ENCODE data around the gene SLC6A7.
A peak's percentile ranks its signal among the peaks of the same experiment; 100 is the strongest.
"Not testable (repeated sequence)": the region's sequence is repeated elsewhere in the genome, so short reads cannot be mapped to it uniquely, and the experiment has no call there.

The SLC6A7 gene

GRCh38 chr5:150217873-150218692 is 28.2 kb downstream of the SLC6A7 start:
- peak; percentile 54 for DNase-seq (ENCODE audit: low read depth)

GRCh38 chr5:150218693-150219035 is 28.8 kb downstream of the SLC6A7 start:
- DNase-seq (ENCODE audit: low read depth), result no peak

GRCh38 chr5:150219142-150219541 is 29.3 kb downstream of the SLC6A7 start:
- no peak for DNase-seq (ENCODE audit: low read depth)

DNA sequence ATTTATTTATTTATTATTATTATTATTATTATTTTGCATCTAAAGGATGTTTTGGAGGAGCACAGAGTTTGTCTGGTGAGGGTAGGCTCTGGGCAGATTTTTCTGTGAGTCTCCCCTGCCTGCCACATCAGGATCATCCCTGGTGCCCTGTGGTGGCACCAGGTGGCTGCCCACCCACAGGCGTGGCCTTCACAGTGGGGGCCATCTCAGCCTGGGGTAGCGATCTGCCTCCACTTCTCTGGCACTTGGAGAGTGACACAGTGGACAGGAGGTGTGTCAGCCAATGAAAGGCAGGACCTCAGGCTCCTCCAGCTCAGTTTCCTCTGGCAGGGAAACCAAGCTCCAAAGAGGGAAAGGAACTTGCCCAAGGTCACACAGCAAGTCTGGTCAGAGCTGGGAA is 30.0 kb downstream of the SLC6A7 start:
- DNase-seq (ENCODE audit: low read depth), result no peak

GRCh38 chr5:150221471-150221870 is 31.6 kb downstream of the SLC6A7 start:
- DNase-seq (ENCODE audit: low read depth), result no peak

- DNase-seq (ENCODE audit: low read depth), result no peak
Measured at GRCh38 chr5:150222906-150223305, 33.0 kb downstream of the SLC6A7 start.

DNA sequence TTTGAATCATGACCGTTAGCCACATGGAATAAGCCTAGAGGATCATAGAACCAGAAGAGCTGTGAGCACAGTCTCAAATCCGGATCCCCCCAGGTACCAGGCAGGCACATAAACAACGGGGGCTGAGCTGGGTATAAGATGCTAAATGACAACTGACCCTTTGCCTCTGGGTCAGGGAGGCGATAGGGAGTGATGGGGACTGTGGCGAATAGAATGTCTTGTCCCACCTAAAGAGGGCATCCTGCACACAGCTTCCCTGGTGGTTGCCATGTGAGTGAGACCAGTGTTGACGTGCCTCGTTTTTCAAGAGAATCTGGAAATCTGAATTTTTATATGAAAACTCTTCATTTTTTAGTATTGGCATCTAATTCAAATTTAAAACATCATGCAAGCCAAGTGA is 33.6 kb downstream of the SLC6A7 start:
- no peak for DNase-seq (ENCODE audit: low read depth)

DNA sequence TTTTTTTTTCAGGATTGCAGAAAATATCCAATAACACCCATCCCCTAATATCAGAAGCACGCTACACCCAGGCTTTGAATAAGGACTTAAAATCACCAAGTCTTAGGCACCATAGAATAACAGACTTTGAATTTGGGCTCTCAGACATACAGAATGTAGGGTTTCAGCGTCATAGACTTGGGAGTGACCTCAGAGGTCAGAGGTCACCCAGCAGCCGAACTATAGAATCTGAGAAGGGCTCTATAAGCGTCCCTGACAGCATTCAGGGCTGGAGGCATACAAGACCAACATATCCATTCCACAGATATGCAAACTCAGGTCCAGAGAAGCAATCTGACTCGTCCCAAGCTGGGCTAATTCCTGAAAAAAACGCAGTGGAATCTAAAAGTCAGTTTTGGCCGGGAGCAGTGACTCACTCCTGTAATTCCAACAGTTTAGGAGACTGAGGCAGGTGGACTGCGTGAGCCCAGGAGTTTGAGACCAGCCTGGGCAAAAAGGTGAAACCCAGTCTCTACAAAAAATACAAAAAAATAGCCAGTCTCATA is 34.7 kb downstream of the SLC6A7 start:
- no peak for DNase-seq (ENCODE audit: low read depth)

DNA sequence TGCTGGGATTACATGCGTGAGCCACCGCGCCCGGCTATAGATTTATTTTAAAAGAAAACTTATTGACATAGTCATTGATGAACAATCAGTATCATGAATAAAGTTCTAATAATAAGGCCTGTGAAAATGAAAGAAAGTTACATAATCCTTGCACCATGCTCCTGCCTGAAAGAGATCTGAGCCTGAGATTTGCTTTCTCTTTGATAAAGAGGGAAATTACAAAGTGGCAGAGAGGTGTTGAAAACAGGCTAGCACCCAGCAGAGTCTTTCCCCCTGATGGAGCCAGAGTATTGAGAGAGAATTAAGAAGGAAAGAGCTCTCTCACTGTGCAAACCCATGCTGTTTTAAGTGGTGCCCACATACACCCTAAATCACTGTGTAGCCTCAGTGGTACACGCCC is 37.2 kb downstream of the SLC6A7 start:
- DNase-seq (ENCODE audit: low read depth), result no peak

GRCh38 chr5:150227606-150228273 is 37.9 kb downstream of the SLC6A7 start:
- DNase-seq (ENCODE audit: low read depth), result no peak

GRCh38 chr5:150229571-150229970 is 39.7 kb downstream of the SLC6A7 start:
- no peak for DNase-seq (ENCODE audit: low read depth)

GRCh38 chr5:150230842-150231241 is 41.0 kb downstream of the SLC6A7 start:
- DNase-seq (ENCODE audit: low read depth), result no peak

- DNase-seq (ENCODE audit: low read depth), result not testable (repeated sequence)
Measured at GRCh38 chr5:150233706-150234105, 43.8 kb downstream of the SLC6A7 start.

DNA sequence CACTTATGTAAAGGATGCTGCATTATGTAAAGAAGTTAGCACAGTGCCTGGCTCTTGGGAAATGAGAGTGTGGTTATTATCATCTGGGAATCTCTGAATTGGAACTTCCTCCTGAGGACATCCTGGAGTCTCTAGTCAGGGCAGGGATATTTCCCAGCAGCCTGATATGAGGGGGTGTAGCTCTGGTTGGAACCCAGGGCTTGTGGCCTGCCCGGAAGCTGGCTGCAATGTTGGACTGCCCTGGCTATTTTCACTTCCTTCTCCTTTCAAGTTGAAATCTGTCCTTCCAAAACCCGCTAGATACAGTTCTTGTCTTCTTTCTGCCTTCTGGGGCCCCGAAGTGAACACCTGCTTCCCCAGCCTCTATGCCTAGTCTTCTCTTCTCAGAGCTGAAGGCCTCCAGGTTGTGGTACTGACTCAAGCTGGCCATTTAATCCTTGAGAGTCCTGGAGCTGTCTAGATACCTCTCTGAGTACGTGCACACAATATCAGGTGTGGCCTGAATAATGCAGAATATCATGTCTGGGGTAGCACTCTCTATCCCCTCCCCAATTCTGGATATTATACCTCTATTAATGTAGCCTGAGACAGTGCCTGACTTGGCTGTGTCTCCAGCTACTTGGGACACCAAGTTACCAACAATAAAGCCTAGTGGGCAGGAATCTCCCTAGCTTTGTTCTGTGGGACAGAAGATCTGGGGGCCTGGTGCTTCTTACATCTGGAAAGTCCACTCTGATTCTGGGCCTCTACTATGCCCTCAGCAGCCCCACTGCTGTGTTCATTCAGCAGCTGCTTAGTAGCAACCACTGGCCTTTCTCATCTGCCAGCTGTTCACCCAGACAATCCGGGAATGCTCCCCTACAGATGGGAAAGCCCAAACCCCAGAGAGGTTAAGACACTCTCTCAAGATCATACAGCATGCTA is 45.0 kb downstream of the SLC6A7 start:
- DNase-seq (ENCODE audit: low read depth), result no peak

DNA sequence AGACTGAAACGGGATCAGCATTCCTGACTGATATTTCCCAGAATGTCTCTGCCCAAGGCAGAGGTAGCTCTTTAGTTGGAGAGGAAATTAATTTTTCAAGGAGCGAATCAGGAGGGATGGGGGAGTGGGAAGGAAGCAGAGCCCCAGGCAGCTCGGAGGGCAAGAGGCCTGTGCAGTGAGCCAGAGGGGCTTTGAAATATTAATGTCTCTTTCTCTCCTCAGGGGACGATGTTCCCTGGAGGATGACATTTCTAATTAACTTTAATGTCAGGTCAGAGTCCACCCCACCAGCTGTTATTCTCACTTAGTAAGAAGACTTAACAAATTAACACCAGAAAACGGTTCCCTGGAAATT is 45.6 kb downstream of the SLC6A7 start:
- DNase-seq (ENCODE audit: low read depth), result no peak

- no peak for DNase-seq (ENCODE audit: low read depth)
Measured at GRCh38 chr5:150236313-150236712, 46.5 kb downstream of the SLC6A7 start.

GRCh38 chr5:150236981-150237754 is 47.3 kb downstream of the SLC6A7 start:
- no peak for DNase-seq (ENCODE audit: low read depth)

DNA sequence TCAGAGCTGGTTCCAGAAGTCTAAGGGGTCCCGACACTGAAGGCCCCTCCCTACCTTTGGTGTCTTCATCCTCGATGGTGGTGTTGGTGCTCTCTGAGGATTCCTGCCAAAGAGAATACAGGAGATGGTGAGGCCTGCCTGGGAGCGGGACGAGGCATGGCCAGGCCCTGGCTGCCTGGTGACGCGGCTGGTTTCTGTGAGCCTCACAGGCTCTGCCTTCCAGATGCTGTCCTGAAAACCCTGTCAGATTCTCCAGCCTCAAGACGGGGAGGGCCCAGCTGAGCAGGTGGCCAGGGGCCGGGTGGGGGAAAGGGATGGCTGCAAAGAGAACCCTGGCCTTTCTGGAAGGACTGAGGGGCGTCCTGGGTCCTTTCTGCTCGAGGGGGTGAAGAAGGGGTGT is 48.8 kb downstream of the SLC6A7 start:
- no peak for DNase-seq (ENCODE audit: low read depth)

DNA sequence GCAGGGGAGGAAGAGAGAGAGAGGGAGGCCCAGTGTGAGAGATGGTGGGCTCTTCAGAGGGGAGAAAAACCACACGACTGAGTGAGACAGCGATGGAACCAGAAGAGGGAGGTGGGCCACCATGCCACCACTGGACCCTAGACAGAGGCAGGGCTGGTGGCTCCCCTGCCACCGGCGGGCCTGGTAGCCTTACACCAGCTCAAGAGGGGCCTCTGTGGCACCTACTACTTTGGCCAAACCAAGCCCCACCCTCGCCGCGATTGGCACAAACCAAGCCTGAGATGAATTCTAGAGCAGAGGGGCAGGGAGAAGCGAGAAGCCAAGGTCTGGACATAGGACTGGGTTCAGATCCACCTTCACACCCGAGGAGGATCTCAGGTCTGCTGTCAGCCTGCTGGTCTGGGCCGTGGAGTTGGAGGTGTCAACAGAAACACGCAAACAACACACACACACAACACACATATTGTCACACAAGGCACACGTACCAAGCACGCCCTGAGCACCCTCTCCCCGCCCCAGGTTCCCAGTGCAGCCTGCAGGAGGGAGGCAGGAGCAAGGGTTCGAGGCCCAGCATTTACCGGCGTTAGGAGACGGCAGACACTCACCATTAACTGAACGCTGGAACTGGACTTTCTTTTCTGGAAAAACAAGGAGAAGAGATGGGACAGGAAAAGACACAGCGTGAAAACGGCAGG is 49.4 kb downstream of the SLC6A7 start:
- DNase-seq (ENCODE audit: low read depth), result no peak

DNA sequence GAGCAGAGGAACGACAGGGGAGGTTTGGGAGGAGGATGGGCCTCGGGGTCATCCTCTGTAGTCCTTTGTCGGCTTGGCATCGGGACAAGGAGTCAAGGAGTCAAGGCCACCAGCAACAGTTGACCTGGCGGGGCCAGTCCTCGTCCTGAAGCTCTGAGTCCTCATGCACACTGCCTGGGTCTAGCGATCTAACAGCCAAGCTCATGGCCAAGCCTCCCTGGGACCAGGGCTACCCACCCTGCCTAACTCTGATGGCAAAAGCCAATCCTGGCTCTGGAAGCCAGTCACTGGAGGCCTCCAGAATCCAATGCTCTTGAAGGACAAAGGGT is 49.9 kb downstream of the SLC6A7 start:
- DNase-seq (ENCODE audit: low read depth), result no peak
